Thymus (tissue), 11 donors: ENCODE measurements around the gene SLC22A13. TPM values are rescaled to one million over a fixed set of nuclear protein-coding genes. Genes with fewer than 3 reads are reported as not detected.
"Not testable (repeated sequence)": the region's sequence is repeated elsewhere in the genome, so short reads cannot be mapped to it uniquely, and the experiment has no call there.

Source experiments
- DNase-seq, 9 donors: peaks; one replicate each; pipeline ENCODE4 v3.0.0-alpha.2; 2013; ENCODE audit warnings: low spot score in 9 of 9, low read depth in 6 of 9, missing footprints in 1 of 9
- H3K27ac ChIP-seq, 2 donors: one replicate each; pipeline ENCODE4 v1.5.1; 2013; ENCODE audit warnings: control low read depth in 1 of 2, low read depth in 1 of 2, low read length in 1 of 2, mild to moderate bottlenecking in 1 of 2, moderate library complexity in 1 of 2
- H3K27me3 ChIP-seq, 2 donors: one replicate each; pipeline ENCODE4 v1.5.1; 2013; ENCODE audit warnings: low read length in 1 of 2; ENCODE audit not compliant: control insufficient read depth in 2 of 2, insufficient read depth in 1 of 2
- H3K36me3 ChIP-seq, 2 donors: one replicate each; pipeline ENCODE4 v1.5.1; 2013; ENCODE audit warnings: low read length in 1 of 2, mild to moderate bottlenecking in 1 of 2, moderate library complexity in 1 of 2; ENCODE audit not compliant: control insufficient read depth in 2 of 2, insufficient read depth in 2 of 2
- H3K4me1 ChIP-seq, 2 donors: one replicate each; pipeline ENCODE4 v1.5.1; 2013; ENCODE audit warnings: low read length in 2 of 2; ENCODE audit not compliant: control insufficient read depth in 2 of 2, insufficient read depth in 2 of 2
- H3K4me3 ChIP-seq, 2 donors: one replicate each; pipeline ENCODE4 v1.5.1; 2013; ENCODE audit warnings: low read length in 2 of 2, control low read depth in 1 of 2, mild to moderate bottlenecking in 1 of 2
- H3K9me3 ChIP-seq, 2 donors: one replicate each; pipeline ENCODE4 v1.5.1; 2013; ENCODE audit warnings: low read length in 1 of 2, mild to moderate bottlenecking in 1 of 2; ENCODE audit not compliant: control insufficient read depth in 2 of 2, insufficient read depth in 1 of 2
- WGBS: extraction: QIAGEN DNeasy Blood & Tissue Kit; methylation state at CpG from one replicate; pipeline ENCODE4 v1.1.7; 2013; 5-methylcytosine and 5-hydroxymethylcytosine counted together
- polyA plus RNA-seq: library from polyadenylated mRNA; stranded (reverse); fragments of 200-250 nt; gene quantifications from one replicate; pipeline ENCODE4 v1.2.3, GENCODE V29; 2013
- total RNA-seq: library from RNA; stranded (reverse); fragments of 120-200 nt; gene quantifications from one replicate; pipeline ENCODE4 v1.2.4, GENCODE V29; 2013
- donor health status: healthy.

Gene SLC22A13
- total and polyA plus RNA-seq, 2 donors = 0.07 to 0.09 TPM

DNA sequence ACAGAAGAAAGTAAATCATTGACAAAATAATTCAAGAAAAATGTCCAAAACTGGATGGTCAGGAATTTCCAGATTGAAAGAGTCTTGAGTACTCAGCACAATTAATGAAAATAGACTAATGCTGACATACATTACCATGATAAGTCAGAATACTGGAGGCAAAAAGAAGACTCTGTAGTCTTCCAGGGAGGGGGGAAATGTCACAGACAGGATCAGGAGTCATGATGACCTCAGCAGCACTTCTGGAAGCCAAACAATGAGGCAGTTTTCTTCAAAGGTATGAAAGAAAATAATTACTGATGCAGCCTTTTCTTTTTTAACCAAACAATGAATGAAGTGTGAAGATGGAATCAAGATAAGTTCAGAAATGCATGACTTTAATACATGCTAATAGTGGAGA is 30.1 kb upstream of the SLC22A13 start:
- Histone ChIP-seq H3K36me3 (peaks cover 11 to 31% of the 10 kb centered on the region in 2 donors), H3K4me1 (no peaks in the 10 kb centered on the region), H3K27me3 (no peaks in the 10 kb centered on the region), H3K9me3 (no peaks in the 10 kb centered on the region), H3K27ac (no peak overlapping the region), H3K4me3 (no peak overlapping the region)
- DNase-seq = no peak

DNA sequence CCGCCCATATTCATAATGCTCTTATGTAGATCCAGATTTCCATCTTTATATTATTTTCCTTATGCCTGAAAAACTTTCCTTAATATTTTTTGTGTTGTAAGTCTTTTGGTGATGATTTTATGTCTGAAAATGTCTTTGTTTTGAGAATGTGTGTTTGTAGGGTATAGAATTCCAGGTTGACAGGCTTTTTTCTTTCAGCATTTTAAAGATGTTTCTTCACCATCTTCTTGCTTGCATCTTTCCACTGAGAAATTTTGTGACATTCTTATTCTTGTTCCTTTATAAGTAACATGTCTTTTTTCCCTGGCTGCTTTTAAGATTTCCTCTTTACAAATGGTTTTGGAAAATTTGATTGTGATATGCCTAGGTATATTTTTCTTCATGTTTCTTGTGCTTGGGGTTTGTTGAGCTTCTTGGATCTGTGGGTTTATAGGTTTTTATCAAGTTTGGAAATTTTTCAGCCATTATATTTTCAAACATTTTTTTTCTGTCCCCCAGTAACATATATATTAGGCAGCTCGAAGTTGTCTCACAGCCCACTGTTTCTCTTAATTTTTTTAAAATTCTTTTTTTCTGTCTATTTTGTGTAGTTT is 27.1 kb upstream of the SLC22A13 start:
- Histone ChIP-seq H3K9me3 (no peaks in the 10 kb centered on the region), H3K4me3 (no peak overlapping the region), H3K27me3 (no peaks in the 10 kb centered on the region), H3K27ac (no peak overlapping the region), H3K36me3 (peaks cover 8 to 24% of the 10 kb centered on the region in 2 donors), H3K4me1 (no peaks in the 10 kb centered on the region)
- no peak for DNase-seq
- 99% methylated on average over 2 of the region's 2 CpGs for WGBS

- peaks cover 16 to 26% of the 10 kb centered on the region in 2 donors for H3K36me3 ChIP-seq
- not testable (repeated sequence) for DNase-seq, H3K9me3 ChIP-seq, H3K4me1 ChIP-seq, H3K4me3 ChIP-seq, H3K27me3 ChIP-seq, H3K27ac ChIP-seq
- 98% methylated on average over 4 of the region's 4 CpGs for WGBS
Observed at GRCh38 chr3:38242812-38243211, 22.8 kb upstream of the SLC22A13 start.

DNA sequence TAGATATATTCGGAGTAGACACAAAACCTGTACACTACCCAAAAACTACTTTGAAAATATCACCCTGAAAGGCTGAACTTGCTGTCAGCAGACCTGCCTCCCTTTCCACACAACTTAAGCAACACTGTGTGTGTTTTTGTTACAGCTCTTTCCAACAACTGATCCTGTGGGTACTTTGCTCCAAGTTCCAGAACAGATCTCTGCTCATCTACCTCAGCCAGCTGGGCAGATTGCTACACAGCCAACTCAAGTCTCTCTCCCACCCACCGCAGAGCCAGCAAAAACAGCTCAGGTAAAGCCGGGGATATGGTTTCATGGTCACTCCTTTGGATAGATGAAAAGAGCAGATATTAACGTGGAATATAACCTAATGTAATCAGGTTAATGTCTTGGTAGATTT is 19.7 kb upstream of the SLC22A13 start:
- Histone ChIP-seq H3K4me3 (no peak overlapping the region), H3K4me1 (peaks cover 0 to 4% of the 10 kb centered on the region in 2 donors), H3K27me3 (no peaks in the 10 kb centered on the region), H3K9me3 (no peaks in the 10 kb centered on the region), H3K27ac (no peak overlapping the region), H3K36me3 (peaks cover 16 to 36% of the 10 kb centered on the region in 2 donors)
- no peak for DNase-seq
- WGBS = 98% methylated on average over 4 of the region's 4 CpGs

- no peak overlapping the region for H3K4me3 ChIP-seq
- H3K9me3 ChIP-seq = no peaks in the 10 kb centered on the region
- DNase-seq = no peak
- no peaks in the 10 kb centered on the region for H3K27me3 ChIP-seq
- peaks cover 0 to 4% of the 10 kb centered on the region in 2 donors for H3K4me1 ChIP-seq
- H3K36me3 ChIP-seq = peaks cover 29 to 50% of the 10 kb centered on the region in 2 donors
- peak overlapping the region in 1 of 2 donors; percentile 48 for H3K27ac ChIP-seq
Observed at GRCh38 chr3:38247366-38248035, 18.1 kb upstream of the SLC22A13 start.

DNA sequence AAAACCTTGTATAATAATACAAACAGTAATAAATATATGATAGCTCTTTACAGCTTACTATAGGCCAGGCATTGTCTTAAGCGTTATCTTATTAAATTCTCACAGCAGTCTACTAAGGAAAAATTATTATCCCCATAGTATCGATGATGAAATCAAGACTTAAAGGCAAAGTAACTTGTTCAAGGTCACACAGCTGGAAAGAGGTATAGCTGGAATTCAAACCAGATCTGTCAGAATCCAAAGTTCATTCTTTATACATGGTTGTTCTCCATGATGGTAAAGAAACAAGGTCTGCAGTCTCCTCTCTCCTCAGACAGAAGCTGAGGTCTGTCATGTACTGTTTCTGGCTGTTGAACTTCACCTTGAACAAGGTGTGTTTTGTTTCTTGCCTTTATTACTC is 15.4 kb upstream of the SLC22A13 start:
- no peak for DNase-seq
- H3K27me3 ChIP-seq = no peaks in the 10 kb centered on the region
- no peak overlapping the region for H3K4me3 ChIP-seq
- H3K9me3 ChIP-seq = no peaks in the 10 kb centered on the region
- peaks cover 54 to 76% of the 10 kb centered on the region in 2 donors for H3K36me3 ChIP-seq
- 96% methylated on average over 2 of the region's 2 CpGs for WGBS
- no peak overlapping the region for H3K27ac ChIP-seq
- H3K4me1 ChIP-seq = peaks cover 0 to 4% of the 10 kb centered on the region in 2 donors

GRCh38 chr3:38251197-38251596 is 14.4 kb upstream of the SLC22A13 start:
- Histone ChIP-seq H3K4me1 (peaks cover 0 to 4% of the 10 kb centered on the region in 2 donors), H3K27me3 (no peaks in the 10 kb centered on the region), H3K36me3 (peaks cover 52 to 80% of the 10 kb centered on the region in 2 donors), H3K27ac (no peak overlapping the region), H3K4me3 (no peak overlapping the region), H3K9me3 (no peaks in the 10 kb centered on the region)
- over 99% methylated on average over 4 of the region's 4 CpGs for WGBS
- no peak for DNase-seq

DNA sequence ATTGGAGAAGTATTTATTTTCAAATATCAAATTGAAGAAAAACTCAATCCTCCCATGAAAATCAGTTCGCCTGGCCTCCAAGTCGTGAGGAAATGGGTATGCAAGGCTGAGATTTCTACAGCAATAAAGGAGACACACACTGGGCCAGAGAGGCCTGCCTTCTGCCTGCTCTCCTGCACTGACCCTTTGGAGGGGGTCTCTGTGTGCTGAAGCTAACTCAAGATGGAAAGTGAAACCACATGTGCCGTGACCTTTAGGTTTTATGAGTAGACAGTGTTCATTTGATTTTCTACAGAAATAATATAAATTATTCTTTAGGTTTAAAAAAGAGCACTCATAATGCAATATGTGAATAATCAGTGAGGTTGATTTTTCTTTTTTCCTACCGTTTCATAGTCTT is 11.9 kb upstream of the SLC22A13 start:
- WGBS = 97% methylated on average over 4 of the region's 4 CpGs
- Histone ChIP-seq H3K27me3 (no peaks in the 10 kb centered on the region), H3K36me3 (peaks cover 46 to 68% of the 10 kb centered on the region in 2 donors)

GRCh38 chr3:38254872-38255271 is 10.7 kb upstream of the SLC22A13 start:
- H3K36me3 ChIP-seq = peaks cover 46 to 57% of the 10 kb centered on the region in 2 donors
- 97% methylated on average over 2 of the region's 2 CpGs for WGBS

More for the DNA sequence above, 11.9 kb upstream of the SLC22A13 start:
- Histone ChIP-seq H3K4me1 (no peaks in the 10 kb centered on the region), H3K9me3 (no peaks in the 10 kb centered on the region), H3K4me3 (no peak overlapping the region), H3K27ac (no peak overlapping the region)
- DNase-seq = no peak

More at GRCh38 chr3:38254872-38255271, 10.7 kb upstream of the SLC22A13 start:
- Histone ChIP-seq H3K4me3 (no peak overlapping the region), H3K27me3 (no peaks in the 10 kb centered on the region), H3K9me3 (no peaks in the 10 kb centered on the region), H3K4me1 (no peaks in the 10 kb centered on the region), H3K27ac (no peak overlapping the region)
- no peak for DNase-seq
